GM12878 (cell line): Measurements from ENCODE around the gene PSMA2. TPM values are rescaled to one million over a fixed set of nuclear protein-coding genes. Genes with fewer than 3 reads are reported as not detected.

ENCODE experiments used
- ATAC-seq: fragments of 200-7000 bp; cut with Tn5 transposase; 3 replicates; pipeline ENCODE4 v1.9.1; 2020; ENCODE audit warnings: mild to moderate bottlenecking, moderate library complexity
- BruUV-seq: library from RNA; stranded (reverse); fragments of 400-500 nt; replicated peaks from 2 replicates; lab custom pipeline; 2021; lab: Mats Ljungman, UMichigan
- CTCF ChIA-PET: fragments of 300-600 bp; sonication (Branson Sonifier 250); formaldehyde crosslinking; extraction: SDS; loops from one replicate; lab custom pipeline; 2021; ENCODE audit warnings: inconsistent platforms; lab: Yijun Ruan, JAX
- POLR2A ChIA-PET: fragments of 350-600 bp; formaldehyde crosslinking; extraction: SDS; loops from one replicate; lab custom pipeline; 2021; ENCODE audit warnings: inconsistent platforms; lab: Charles Lee
- RAD21 ChIA-PET: fragments of 300-600 bp; sonication (Branson Sonifier 250); formaldehyde crosslinking; loops from one replicate; lab custom pipeline; 2023; ENCODE audit warnings: antibody characterized with exemption; ENCODE audit not compliant: unreplicated experiment; lab: Charles Lee
- SMC1A ChIA-PET: fragments of 300-600 bp; sonication (Branson Sonifier 250); formaldehyde crosslinking; loops from one replicate; lab custom pipeline; 2023; ENCODE audit not compliant: unreplicated experiment, uncharacterized antibody; lab: Charles Lee
- DNase-seq: peaks from one replicate; pipeline ENCODE4 v3.0.0-alpha.2; 2011; ENCODE audit warnings: low read depth, low spot score
- FAIRE-seq: peaks from 3 replicates; lab custom pipeline; 2011; peaks lifted over from hg19 to GRCh38; lab: Jason Lieb, UNC
- H2AFZ ChIP-seq: 2 replicates; pipeline ENCODE4 v1.6.0; 2011; ENCODE audit warnings: low read depth, low read length, control low read depth; ENCODE audit not compliant: control insufficient read depth
- H3K27ac ChIP-seq: 2 replicates; pipeline ENCODE4 v1.5.1; 2011; ENCODE audit warnings: control low read depth; ENCODE audit not compliant: control insufficient read depth, insufficient read depth
- H3K27me3 ChIP-seq, 2 experiments: replicated peaks in 1 of 2; 2 replicates each; pipeline versions ENCODE4 v1.6.0 to v1.6.1; 2011; ENCODE audit warnings: low read length in 1 of 2; ENCODE audit not compliant: control insufficient read depth in 2 of 2, insufficient read depth in 2 of 2
- H3K36me3 ChIP-seq, 2 experiments: 2 replicates each; pipeline ENCODE4 v1.5.1; 2011; ENCODE audit warnings: low read length in 1 of 2; ENCODE audit not compliant: control insufficient read depth in 2 of 2, insufficient read depth in 2 of 2
- H3K4me1 ChIP-seq: 2 replicates; pipeline ENCODE4 v1.6.1; 2011; ENCODE audit warnings: mild to moderate bottlenecking, low read length, moderate library complexity, mixed read lengths; ENCODE audit not compliant: control insufficient read depth, insufficient read depth
- H3K4me2 ChIP-seq: 2 replicates; pipeline ENCODE4 v1.6.0; 2011; ENCODE audit warnings: control low read depth; ENCODE audit not compliant: control insufficient read depth, insufficient read depth
- H3K4me3 ChIP-seq: fragments of 200-600 bp; sonication (generic); 2 replicates; pipeline ENCODE4 v1.5.1; 2016
- H3K79me2 ChIP-seq: 2 replicates; pipeline ENCODE4 v1.6.0; 2011; ENCODE audit warnings: low read length; ENCODE audit not compliant: control insufficient read depth, insufficient read depth
- H3K9ac ChIP-seq: 2 replicates; pipeline ENCODE4 v1.8.0; 2011; ENCODE audit warnings: low read length, control low read depth, mixed read lengths; ENCODE audit not compliant: control insufficient read depth, insufficient read depth
- H3K9me3 ChIP-seq: replicated peaks from 3 replicates; pipeline ENCODE4 v1.5.1; 2011; ENCODE audit warnings: mild to moderate bottlenecking, low read length; ENCODE audit not compliant: control insufficient read depth, insufficient read depth
- H4K20me1 ChIP-seq: 2 replicates; pipeline ENCODE4 v1.6.0; 2011; ENCODE audit not compliant: control insufficient read depth, insufficient read depth
- BHLHE40 ChIP-seq, 2 experiments: fragments of 450-650 bp in 1 of 2; IDR thresholded peaks; 2 replicates each; pipeline ENCODE4 v1.6.1; 2011 to 2017; ENCODE audit warnings: low read depth in 2 of 2, borderline replicate concordance in 1 of 2, improper control_type of control experiment in 1 of 2, low read length in 1 of 2, mild to moderate bottlenecking in 1 of 2
- CBX3 ChIP-seq: fragments of 200-600 bp; sonication (generic); IDR thresholded peaks from 2 replicates; pipeline ENCODE4 v1.6.1; 2016; ENCODE audit warnings: low read depth, borderline replicate concordance
- CEBPB ChIP-seq, 2 experiments: fragments of 150-350 bp in 1 of 2; IDR thresholded peaks; 2 replicates each; pipeline ENCODE4 v1.6.1; 2012 to 2014; ENCODE audit warnings: low read depth in 2 of 2, low read length in 2 of 2, borderline replicate concordance in 1 of 2, inconsistent platforms in 1 of 2
- CHD4 ChIP-seq: fragments of 200-600 bp; sonication (generic); IDR thresholded peaks from 2 replicates; pipeline ENCODE4 v1.6.1; 2016; ENCODE audit warnings: mild to moderate bottlenecking
- FOXK2 ChIP-seq: fragments of 450-650 bp; IDR thresholded peaks from 2 replicates; pipeline ENCODE4 v1.6.1; 2017; ENCODE audit warnings: mild to moderate bottlenecking, moderate library complexity
- MYB ChIP-seq: fragments of 150-350 bp; IDR thresholded peaks from 2 replicates; pipeline ENCODE4 v1.6.1; 2014; ENCODE audit warnings: mild to moderate bottlenecking, low read depth, low read length, borderline replicate concordance
- NBN ChIP-seq: fragments of 450-650 bp; IDR thresholded peaks from 2 replicates; pipeline ENCODE4 v1.6.1; 2016
- NFYB ChIP-seq: IDR thresholded peaks from 2 replicates; pipeline ENCODE4 v1.6.1; 2011; ENCODE audit warnings: low read depth, mild to moderate bottlenecking, low read length, improper control_type of control experiment, moderate library complexity; ENCODE audit not compliant: insufficient read depth
- RB1 ChIP-seq: fragments of 450-650 bp; formaldehyde crosslinking; IDR thresholded peaks from 2 replicates; pipeline ENCODE4 v1.6.1; 2017; ENCODE audit warnings: mild to moderate bottlenecking, borderline replicate concordance
- REST ChIP-seq: IDR thresholded peaks from 2 replicates; pipeline ENCODE4 v1.6.1; 2012; ENCODE audit warnings: mild to moderate bottlenecking, low read depth, low read length
- SMAD1 ChIP-seq: fragments of 450-650 bp; IDR thresholded peaks from 2 replicates; pipeline ENCODE4 v1.6.1; 2018; ENCODE audit warnings: mild to moderate bottlenecking, low read depth; ENCODE audit not compliant: partially characterized antibody
- SP1 ChIP-seq: IDR thresholded peaks from one replicate; pipeline ENCODE4 v1.6.1; 2011; ENCODE audit warnings: low read depth, low read length
- TBL1XR1 ChIP-seq: IDR thresholded peaks from 2 replicates; pipeline ENCODE4 v1.6.1; 2012; ENCODE audit warnings: low read depth, low read length, improper control_type of control experiment
- USF1 ChIP-seq: IDR thresholded peaks from 2 replicates; pipeline ENCODE4 v1.6.1; 2011; ENCODE audit warnings: borderline replicate concordance, low read depth, mild to moderate bottlenecking, moderate library complexity, mixed read lengths, low read length; ENCODE audit not compliant: insufficient read depth; ENCODE audit errors: extremely low read length
- ZBTB40 ChIP-seq: fragments of 450-650 bp; IDR thresholded peaks from 2 replicates; pipeline ENCODE4 v1.6.1; 2016; ENCODE audit warnings: mild to moderate bottlenecking, moderate library complexity, borderline replicate concordance
- WGBS: methylation state at CpG from one replicate; pipeline ENCODE4 v1.1.6; 2016; ENCODE audit warnings: low lambda C conversion rate; ENCODE audit not compliant: insufficient replicate concordance, insufficient coverage; ENCODE audit errors: missing lambda C conversion rate; 5-methylcytosine and 5-hydroxymethylcytosine counted together
- in situ Hi-C: fragments of 300-500 bp; cut with MboI; formaldehyde crosslinking; loops from 9 replicates; pipeline ENCODE4 v1.14.3; 2018; ENCODE audit warnings: mixed read lengths
- intact Hi-C: fragments of 100-400 bp; cut with micrococcal nuclease; formaldehyde crosslinking; loops from one replicate; pipeline ENCODE4 v1.14.2; 2022; ENCODE audit not compliant: unreplicated experiment
- polyA plus RNA-seq, 11 experiments: library from polyadenylated mRNA; depleted of rRNA in 4 of 11; unstranded in 6 of 11; stranded (reverse) in 5 of 11; fragments of >200 nt; fragmentation: Nextera tagmentation in 4 of 11; fragmentation: Illumina TruSeq in 1 of 11; extraction: Ambion mirVana in 4 of 11; extraction: Trizol in 1 of 11; gene quantifications; 1 replicate in 1 of 11; 2 replicates in 10 of 11; pipeline versions ENCODE4 v1.2.1 to v1.2.3, GENCODE V29; 2011 to 2016; ENCODE audit warnings: inconsistent platforms in 2 of 11, missing spikeins in 2 of 11, low read depth in 1 of 11
- total RNA-seq, 4 experiments: library from RNA; depleted of rRNA in 3 of 4; stranded (reverse); fragments of >200 nt in 3 of 4; fragmentation: Illumina TruSeq in 1 of 4; extraction: Trizol in 1 of 4; gene quantifications; 2 replicates each; pipeline versions ENCODE4 v1.2.1 to v1.2.3, GENCODE V29; 2013 to 2021

Gene PSMA2
- total and polyA plus RNA-seq, 10 of the 15 experiments (the other 5 are each of a cell fraction or from before 2014, with no cell fraction given) = 129 to 1,223 (median 317) TPM

- no peak for TF ChIP-seq REST
- TF ChIP-seq, all 136 proteins: peak for 0
These were observed 49.6 kb upstream of the PSMA2 start (continued) for GRCh38 chr7:42981601-42982000.

- Histone ChIP-seq H4K20me1 (no peaks in the 10 kb centered on the region), H3K79me2 (no peaks in the 10 kb centered on the region), H3K4me3 (no peak overlapping the region), H3K9ac (no peak overlapping the region), H3K27ac (no peak overlapping the region), H3K4me2 (no peak overlapping the region), H3K4me1 (no peaks in the 10 kb centered on the region), H2AFZ (no peak overlapping the region), H3K9me3 (no peaks in the 10 kb centered on the region; the same call in 2 of the 3 replicates), H3K36me3 (no peaks in the 10 kb centered on the region), H3K27me3 (no peaks in the 10 kb centered on the region)
- 47% methylated on average over 3 of the region's 3 CpGs for WGBS
- ATAC-seq (no peak), FAIRE-seq (no peak), DNase-seq (no peak)
- ChIA-PET POLR2A (no interaction called here), CTCF (interaction anchor here (1.1 kb wide), 1 partner anchor 129 kb away, joined by 3 read pairs; no protein-coding TSS in a partner anchor), SMC1A (interaction anchor here (1.9 kb wide), 1 partner anchor 19 kb away, joined by 4 read pairs; no protein-coding TSS in a partner anchor), RAD21 (no interaction called here)
- intact Hi-C loops = no loop called here
- no TSS peak for BruUV-seq
- in situ Hi-C loops = no loop called here
- TF ChIP-seq MYB (no peak), NBN (no peak), SMAD1 (no peak), RB1 (no peak), CHD4 (no peak), CBX3 (no peak), TBL1XR1 (no peak), FOXK2 (no peak), CEBPB (IDR thresholded peaks at IDR 0.05; ENCODE audit: borderline replicate concordance in 1 of 2, low read depth in 2 of 2, low read length in 2 of 2) (no peak), BHLHE40 (IDR thresholded peaks at IDR 0.05; ENCODE audit: borderline replicate concordance in 1 of 2, low read depth in 2 of 2, low read length in 1 of 2) (no peak), SP1 (no peak), NFYB (no peak), ZBTB40 (no peak), USF1 (no peak)
These were observed 48.5 kb upstream of the PSMA2 start for GRCh38 chr7:42980514-42980913.
